Epidermal melanocyte (primary cell): ENCODE measurements around the gene RNF186.
"Not testable (repeated sequence)": the region's sequence is repeated elsewhere in the genome, so short reads cannot be mapped to it uniquely, and the experiment has no call there.

Source experiments
- DNase-seq: peaks from one replicate; pipeline ENCODE4 v3.0.0; 2011; ENCODE audit warnings: low spot score; ENCODE audit not compliant: insufficient read length

The RNF186 gene

DNA sequence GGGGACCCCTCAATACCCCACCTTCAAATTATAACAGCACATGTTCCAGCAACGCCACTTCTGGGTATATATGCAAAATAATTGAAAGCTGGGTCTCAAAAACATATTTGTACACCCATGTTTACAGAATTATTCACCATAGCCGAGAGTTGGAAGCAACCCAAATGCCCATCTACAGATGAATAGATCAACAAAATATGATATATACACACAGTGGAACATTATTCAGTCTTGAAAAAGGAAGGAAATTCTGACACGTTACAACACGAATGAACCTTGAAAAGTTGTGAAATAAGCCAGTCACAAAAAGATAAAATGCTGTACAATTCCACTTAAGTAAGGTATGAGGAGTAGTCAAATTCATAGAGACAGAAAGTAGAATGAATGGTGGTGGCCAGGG lies 20.5 kb downstream of the RNF186 start:
- DNase-seq, result no peak

DNA sequence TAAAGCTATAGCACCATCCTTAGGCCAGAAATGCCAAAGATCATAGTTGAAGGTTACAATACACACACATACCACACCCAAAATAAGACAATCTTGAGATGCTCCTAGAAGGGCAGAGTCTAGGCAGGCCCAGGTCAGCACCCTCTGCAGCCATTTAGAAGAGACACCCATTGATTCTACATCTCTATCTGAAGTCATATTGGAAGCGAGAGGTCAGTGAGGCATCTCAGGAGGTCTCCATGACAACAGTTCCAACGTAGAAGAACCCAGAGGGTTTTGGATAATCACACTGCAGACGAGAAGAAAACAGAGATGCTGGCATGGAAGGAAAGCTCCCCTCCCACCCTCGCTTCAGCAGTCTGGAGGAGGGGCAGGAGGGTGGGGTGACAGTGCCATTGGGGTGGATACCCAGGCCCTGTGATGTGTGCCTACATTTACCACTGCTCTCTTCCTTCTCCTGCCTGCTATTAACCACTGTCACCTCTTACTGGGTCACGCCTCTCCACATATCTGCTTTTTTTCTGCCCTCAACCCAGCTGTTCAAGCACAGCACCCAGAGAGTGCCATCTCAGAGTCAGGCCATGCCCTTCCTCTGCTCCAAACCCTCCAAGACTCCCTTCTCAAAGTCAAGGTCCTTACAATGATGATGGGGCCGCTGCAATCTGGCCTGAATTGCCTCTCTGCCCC lies 21.6 kb downstream of the RNF186 start:
- no peak for DNase-seq

DNA sequence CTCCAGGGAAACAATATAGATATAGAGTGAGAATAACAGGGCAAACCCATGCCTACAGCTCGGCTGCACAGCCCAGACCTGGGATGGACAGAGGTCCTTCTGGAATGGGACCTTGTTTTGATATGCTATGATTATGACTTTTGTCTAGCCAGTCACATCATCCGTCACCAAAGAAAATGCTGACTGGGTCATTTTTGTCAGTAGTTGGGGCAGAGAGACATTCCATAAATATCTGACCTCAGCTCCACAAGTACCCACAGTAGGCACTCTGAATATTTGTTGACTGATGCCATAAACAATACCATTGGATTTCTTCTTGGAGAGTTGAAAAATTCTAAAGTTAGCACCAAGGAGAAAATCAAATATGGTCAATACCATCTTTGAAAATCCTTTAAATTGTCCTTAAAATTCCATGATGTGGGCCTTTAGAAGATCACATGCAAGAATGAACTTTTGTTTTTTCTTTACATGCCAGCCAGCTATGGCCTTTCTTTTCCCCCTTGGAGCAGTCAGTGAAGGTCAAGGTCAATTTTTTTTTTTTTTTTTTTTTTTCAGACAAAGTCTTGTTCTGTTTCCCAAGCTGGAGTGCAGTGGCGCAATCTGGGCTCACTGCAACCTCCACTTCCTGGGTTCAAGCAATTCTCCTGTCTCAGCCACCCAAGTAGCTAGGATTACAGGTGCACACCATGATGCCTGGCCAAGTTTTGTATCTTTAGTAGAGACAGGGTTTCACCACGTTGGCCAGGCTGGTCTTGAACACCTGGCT lies 22.7 kb downstream of the RNF186 start:
- DNase-seq, result no peak

DNA sequence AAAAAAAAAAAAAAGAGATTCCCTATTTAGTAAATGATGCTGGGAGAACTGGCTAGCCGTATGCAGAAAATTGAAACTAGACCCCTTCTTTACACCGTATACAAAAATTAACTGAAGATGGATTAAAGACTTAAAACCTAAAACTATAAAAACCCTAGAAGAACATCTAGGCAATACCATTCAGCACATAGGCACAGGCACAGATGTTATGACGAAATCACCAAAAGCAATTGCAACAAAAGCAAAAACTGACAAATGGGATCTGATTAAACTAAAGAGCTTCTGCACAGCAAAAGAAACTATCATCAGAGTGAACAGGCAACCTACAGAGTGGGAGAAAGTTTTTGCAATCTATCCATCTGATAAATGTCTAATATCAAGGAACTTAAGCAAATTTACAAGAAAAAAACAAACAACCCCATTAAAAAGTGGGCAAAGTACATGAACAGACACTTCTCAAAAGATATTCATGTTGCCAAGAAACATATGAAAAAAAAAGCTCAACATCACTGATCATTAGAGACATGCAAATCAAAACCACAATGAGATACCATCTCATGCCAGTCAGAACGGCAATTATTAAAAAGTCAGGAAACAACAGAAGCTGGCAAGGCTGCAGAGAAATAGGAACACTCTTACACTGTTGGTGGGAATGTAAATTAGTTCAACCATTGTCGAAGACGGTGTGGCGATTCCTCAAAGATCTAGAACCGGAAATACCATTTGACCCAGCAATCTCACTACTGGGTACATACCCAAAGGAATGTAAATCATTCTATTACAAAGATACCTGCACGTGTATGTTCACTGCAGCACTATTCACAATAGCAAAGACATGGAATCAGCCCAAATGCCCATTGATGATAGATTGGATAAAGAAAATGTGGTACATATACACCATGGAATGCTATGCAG lies 24.8 kb downstream of the RNF186 start:
- not testable (repeated sequence) for DNase-seq

DNA sequence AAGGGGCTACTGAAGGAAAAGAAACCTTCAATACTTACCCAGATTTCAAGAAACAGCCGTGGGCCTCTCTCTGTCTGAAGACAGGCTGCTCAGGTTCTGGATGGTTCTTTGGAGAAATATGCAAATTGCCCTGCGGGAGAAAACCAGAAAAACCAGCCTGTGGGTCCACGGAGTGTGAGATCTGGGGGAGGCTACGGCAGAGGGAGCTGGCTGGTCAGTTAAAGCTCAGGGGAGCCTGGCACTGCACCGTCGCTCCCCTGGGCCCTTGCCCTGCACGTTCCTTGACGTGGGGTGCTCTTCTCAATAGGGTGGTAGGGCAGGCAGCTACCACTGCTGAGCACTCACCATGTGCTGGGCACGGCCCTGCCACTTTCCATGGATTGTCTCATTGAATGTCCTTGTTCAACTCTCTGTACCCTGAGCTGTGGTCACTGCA lies 28.1 kb downstream of the RNF186 start:
- DNase-seq, result no peak

DNA sequence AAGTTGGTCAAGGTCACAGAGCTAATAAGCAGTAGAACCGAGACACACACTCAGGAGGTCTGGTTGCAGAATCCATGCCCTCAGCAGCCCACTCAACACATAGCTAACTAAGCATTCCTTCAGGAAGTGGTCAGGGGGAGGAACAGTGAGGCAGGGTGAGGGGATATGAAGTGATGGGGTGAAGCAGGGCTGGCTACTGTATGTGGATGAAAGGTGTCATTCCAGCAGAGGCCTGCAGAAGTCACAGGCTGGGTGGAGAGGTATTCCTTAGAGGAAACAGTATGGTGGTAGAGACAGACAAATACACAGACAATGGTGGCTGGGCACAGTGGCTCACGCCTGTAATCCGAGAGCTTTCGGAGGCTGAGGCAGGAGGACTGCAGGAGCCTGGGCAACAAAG lies 29.4 kb downstream of the RNF186 start:
- DNase-seq, result no peak

DNA sequence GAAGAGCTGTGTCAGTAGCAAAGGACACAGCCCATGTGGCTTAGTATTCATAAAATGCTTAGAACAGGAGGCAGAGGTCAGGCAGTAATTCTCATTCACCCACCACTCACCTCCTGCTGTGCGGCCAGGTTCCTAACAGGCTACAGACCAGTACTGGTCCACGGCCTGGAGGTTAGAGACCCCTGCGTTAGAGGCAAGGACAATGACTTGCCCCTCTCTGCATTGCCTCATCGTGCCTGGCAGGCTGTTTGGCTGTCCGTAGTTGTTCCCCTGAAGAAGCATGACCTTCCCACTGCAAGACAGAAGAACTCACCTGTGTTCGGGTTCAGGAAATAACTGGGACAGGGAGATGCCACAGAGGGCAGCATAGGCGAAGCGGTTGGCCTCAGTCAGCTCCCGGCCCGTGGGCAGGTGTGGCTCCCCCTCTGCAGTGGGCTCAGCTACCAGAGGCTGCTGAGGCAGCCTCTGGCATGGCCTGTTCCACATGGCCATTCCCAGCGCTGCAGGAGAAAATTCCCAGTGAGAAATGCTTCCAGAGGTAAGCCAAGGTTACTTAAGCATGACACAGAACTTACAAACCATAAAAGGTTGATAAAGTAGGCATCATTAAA lies 34.7 kb downstream of the RNF186 start:
- no peak for DNase-seq

DNA sequence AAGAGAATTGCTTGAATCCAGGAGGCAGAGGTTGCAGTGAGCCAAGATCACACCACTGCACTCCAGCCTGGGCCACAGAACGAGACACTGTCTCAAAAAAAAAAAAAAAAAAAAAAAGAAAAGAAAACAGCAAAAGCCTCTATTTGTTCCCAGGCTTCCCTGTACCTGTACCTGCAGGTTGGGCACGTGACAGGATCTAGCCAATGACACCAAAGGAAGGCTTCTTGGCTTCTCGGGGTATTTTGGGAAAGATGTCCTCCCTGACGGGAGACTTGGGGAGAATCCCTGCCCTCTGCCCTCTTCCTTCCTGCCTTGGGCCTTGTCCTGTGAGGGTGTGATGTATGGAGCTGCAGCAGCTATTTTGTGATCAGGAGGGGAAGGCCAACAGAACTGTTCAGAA lies 38.1 kb downstream of the RNF186 start:
- no peak for DNase-seq

DNA sequence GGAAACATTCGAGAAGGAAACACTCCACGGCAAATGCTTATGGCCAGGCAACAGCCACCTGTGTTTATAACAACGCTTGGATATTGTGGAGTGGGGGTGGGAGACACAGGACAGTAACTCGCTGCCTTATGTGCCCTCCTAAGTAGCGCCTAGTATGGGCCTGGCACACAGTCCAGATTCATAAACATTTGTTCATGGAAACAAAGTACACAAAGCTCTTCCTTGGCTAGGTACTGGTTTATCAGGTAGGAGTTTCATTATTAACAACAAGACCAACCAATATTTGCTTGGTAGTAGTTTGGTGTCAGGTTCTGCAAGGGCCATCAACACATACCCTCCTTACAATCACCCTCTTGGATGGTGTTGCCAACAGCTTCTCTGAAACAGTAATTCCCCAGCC lies 38.8 kb downstream of the RNF186 start:
- DNase-seq, result no peak

DNA sequence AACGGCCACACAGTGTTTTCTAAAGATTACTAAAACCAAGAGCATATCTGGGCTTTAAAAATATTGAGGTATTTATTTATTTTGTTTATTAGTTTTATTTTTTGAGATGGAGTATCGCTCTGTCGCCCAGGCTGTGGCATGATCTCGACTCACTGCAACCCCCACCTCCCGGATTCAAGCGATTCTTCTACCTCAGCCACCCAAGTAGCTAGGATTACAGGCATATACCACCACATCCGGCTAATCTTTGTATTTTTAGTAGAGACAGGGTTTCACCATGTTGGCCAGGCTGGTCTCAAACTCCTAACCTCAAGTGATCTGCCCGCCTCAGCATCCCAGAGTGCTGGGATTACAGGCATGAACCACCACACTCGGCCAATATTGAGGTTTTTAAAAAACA lies 39.3 kb downstream of the RNF186 start:
- DNase-seq, result no peak

DNA sequence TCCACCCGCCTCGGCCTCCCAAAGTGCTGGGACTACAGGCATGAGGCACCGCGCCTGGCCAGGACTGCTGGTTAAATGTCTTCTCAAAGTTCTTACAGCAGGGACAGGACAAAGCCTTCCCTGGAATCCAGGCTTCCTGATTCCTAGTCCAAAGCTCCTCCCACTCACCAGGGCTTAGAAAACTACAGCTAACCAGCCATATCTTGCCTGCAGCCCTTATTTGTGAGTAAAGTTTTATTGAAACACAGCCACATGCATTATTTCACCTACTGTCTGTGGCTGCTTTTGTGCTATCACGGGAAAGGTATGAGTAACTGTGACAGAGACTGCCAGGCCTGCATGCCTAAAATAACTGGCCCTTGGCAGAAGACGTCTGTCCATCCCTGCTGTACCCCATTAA lies 39.8 kb downstream of the RNF186 start:
- no peak for DNase-seq

DNA sequence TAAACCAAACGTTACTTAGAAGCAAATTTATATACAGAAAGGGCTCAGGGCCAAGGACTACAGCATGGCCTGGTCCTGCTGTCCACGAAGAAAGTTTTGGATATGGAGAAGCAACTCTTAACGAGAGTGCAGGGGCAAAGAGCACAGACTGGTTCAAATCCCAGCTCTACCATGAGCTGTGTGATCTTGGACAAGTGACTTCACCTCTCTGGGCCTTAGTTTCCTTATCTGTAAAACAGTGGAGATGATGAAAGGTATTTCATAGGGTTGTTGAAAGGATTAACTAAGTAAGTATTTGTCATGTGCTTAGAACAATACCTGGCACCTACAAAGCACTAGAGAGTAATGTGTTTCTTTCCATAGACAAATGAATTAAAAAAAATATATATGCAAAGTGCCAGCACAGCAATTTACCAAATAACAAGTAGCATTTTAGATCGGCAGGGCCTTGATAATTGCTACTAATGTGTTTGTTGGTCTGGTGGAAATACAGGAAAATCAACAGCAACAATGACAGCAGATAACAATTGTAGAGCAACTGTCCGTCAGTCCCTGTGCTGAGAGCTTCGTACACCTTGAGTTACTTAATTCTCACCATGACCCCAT lies 40.8 kb downstream of the RNF186 start:
- DNase-seq, result no peak

DNA sequence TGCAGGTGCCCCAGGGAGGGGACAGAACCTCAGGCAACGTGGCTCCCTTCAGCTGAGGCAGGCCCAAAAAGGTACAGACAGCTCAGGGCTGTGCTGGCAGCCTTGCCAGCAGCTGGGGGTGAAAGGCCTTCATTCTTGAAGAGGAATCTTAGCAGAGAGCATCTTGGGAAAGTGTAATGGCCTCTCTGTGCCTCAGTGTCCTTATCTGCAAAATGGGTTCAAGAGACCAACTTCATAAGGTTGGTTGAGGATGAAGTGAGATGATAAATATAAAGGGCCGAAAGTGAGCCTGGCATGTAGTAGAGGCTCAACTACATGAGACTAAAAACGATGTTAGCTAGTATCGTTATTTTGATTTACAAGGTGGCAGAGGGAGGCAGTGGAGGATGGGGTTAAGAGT lies 41.6 kb downstream of the RNF186 start:
- no peak for DNase-seq

DNA sequence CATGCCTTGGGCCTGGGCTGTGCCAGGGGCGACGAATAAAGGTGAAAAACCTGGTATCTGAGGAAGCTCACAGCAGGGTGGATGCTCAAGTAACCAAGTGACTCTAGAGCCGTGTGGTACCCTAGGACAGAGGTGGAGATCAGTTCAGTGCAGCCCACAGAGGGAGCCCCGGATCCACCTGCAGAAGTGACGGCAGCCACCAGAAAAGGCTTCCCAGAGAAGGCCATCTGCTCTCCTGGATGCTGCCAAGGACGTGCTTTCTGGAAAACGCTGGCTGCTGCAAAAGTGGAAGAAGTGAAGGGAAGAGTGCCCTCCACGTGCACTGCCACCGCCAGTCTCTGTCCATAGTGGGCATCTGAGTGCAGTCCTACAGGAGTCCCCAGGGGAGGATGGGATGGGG lies 43.0 kb downstream of the RNF186 start:
- DNase-seq, result no peak

DNA sequence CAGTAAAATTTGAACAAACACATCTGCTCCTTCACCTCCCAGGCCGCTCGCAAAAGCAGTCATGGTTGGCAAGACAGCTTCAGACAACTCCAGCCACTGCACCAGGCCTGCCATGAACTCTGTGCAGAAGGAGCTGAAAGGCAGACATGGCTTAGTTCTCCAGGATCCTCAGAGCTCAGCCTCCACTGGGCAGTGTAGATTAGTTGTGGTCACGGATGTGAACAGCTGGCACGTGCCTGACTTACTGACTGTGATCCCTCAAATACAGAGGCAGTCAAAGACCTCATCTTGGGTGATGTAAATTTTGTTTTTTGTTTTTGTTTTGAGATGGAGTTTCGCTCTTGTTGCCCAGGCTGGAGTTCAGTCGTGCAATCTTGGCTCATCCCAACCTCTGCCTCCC lies 43.7 kb downstream of the RNF186 start:
- DNase-seq, result no peak

DNA sequence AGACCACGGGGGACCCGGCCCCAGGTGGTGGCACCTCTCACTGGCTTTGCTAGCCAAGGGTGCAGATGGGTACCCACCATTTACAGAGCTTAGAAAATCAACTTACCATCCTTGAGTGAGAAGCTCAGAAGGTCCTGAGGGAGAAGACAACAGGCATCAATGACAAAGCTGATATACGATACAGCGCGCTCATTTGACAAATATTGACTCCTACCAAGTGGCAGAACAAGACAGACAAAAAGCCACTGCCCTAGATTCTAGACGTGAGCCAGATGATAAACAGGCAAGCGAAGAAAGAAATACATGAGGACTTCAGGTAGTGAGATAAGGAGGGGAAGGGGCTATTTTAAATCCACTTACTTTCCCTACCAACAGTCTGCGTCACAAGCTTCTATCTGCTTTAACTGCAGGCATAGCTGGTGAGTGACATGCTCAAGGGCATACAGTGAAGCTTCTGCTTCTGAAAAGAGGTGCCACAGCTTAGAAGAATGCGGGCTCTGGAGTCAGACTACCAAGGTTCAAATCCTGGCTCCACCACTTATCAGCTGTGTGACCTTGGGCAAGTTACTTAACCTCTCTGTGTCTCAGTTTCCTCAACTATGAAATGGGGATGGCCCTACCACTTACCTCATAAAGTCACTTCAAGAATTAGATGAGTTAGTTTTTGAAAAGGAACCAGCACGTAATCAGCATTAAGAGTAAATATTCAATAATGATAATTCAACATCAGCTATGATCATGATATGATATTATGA lies 44.5 kb downstream of the RNF186 start:
- no peak for DNase-seq

DNA sequence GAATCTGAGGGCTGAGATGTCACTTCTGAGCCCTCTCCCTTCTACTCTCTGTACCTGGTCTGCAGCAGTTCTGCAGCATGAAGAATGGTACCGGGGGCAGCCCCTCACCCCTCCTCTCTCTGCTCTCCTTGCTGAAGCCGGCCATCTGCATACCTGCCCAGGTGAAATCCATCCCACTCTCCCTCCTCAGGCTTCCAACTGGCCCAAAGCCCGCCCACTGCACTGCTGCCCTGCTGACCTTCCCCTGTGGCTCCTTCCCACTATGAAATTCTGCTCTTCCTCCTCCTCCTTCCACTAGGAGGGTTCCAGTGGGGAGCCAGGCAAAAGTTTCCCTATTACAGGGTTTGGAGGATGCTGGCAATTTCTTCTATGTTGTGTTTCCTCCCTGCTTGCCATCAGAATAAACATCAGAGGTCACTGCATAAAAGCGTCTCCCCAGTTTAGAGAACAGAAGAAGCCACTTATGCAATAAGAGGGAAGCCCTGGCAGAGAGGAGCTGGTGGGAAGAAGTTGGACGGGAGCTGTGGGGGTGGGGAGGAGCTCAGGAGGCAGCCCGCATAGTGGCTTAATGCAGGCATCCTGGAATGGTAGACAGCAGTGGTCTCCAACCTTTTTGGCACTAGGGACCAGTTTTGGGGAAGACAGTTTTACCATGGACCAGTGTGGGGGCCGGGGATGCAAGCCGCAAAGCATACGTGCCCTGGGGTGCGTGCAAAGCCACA lies 45.7 kb downstream of the RNF186 start:
- DNase-seq, result no peak

DNA sequence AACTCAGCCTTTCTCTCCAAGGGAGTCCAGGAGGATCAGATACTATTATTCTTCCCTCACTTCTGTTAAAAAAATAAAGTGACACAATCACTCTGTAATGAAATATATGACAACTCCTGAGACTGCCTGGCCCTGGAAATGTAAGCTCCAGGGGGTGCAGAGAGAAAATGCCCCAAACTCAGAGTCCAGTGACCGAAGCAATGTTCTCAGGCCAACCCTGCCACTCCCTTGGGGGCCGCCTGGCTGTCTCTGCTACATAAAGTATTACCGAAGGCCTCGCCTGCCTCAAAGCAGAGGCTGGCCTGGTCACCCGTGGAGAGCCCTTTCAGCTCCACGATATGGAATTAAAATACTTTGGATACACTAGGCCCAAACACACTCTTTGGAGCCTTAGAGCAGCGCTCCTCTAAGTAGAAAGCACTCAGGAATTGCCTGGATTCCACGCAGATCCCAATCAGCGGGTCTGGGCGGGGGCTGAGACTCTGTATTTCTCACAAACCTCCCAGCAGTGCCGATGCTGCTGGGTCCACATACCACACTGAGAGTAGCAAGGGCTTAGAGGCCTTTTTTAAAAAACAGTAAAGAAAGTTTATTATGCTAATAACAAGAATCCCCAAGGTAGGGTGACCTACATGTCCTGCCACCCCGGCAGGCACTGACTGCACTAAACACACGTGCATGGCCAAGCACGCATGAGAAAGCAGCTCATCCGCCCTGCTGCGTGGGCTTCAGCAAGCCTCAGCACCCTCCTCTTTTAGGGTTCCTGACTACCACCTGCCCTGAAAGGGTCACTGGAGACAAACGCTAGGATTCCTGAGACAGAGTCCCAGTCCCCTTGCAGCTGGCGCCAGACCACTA lies 46.5 kb downstream of the RNF186 start:
- no peak for DNase-seq

DNA sequence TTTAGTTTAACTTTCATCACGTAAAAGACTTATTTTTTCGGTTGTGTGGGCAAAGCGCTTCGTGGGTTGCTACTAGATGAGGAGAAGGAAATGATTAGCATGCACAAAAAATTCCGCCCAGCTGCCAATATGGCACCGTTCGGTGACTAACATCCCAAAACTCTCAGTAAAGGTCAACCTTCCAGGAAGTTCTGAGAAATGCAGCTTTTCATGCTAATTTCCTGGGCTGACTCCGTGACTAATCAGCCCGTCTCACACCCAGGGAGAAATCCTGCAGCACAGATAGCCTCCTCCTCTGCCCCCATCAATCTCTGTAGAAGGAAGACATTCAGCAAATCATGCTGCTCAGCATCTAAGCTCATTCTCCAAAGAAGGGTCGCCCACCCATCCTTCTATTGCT lies 49.5 kb downstream of the RNF186 start:
- DNase-seq, result peak; percentile 93
